GM21360 (cell line): ENCODE results near the gene RPS6KL1.

Source experiments
- ATAC-seq: cut with Tn5 transposase; IDR thresholded peaks from one replicate; pipeline ENCODE4 v1.9.1; 2021; ENCODE audit warnings: mild to moderate bottlenecking, moderate library complexity; ENCODE audit not compliant: unreplicated experiment

Gene RPS6KL1

GRCh38 chr14:74859757-74860552, 63.1 kb downstream of the RPS6KL1 start:
- ATAC-seq: no peak

- no peak for ATAC-seq
These were observed 65.0 kb downstream of the RPS6KL1 start for GRCh38 chr14:74858022-74858421.

GRCh38 chr14:74856366-74856765, 66.7 kb downstream of the RPS6KL1 start:
- ATAC-seq: no peak

- ATAC-seq: no peak
These were observed 67.1 kb downstream of the RPS6KL1 start for GRCh38 chr14:74855945-74856344.

- ATAC-seq: no peak
These were observed 68.0 kb downstream of the RPS6KL1 start for GRCh38 chr14:74855021-74855420.
